H1 (cell line): ENCODE measurements around the gene THSD1. TPM values are rescaled to one million over a fixed set of nuclear protein-coding genes. Genes with fewer than 3 reads are reported as not detected.

ENCODE experiments used
- GABPA ChIP-seq: IDR thresholded peaks from 2 replicates; pipeline ENCODE4 v1.6.1; 2011; ENCODE audit warnings: mild to moderate bottlenecking, low read length, moderate library complexity, borderline replicate concordance; ENCODE audit not compliant: insufficient read depth
- KDM4A ChIP-seq: IDR thresholded peaks from one replicate; pipeline ENCODE4 v1.7.1; 2012; ENCODE audit warnings: low read depth, mild to moderate bottlenecking, moderate library complexity, low read length, inconsistent platforms; ENCODE audit not compliant: severe bottlenecking
- MAFK ChIP-seq: IDR thresholded peaks from 2 replicates; pipeline ENCODE4 v1.6.1; 2012; ENCODE audit warnings: low read depth, mild to moderate bottlenecking, improper control_type of control experiment, low read length
- PHF8 ChIP-seq: fragments of 200-600 bp; sonication (generic); conservative IDR thresholded peaks from 2 replicates; pipeline ENCODE4 v1.7.1; 2012; ENCODE audit warnings: low read depth, mild to moderate bottlenecking, inconsistent platforms, low read length, moderate library complexity
- RBBP5 ChIP-seq: IDR thresholded peaks from 2 replicates; pipeline ENCODE4 v1.7.1; 2012; ENCODE audit warnings: low read depth, mild to moderate bottlenecking, inconsistent platforms, low read length, moderate library complexity, borderline replicate concordance
- RNF2 ChIP-seq: fragments of 200-900, 300-1000 bp; sonication (generic); IDR thresholded peaks from 2 replicates; pipeline ENCODE4 v1.7.1; 2016; ENCODE audit warnings: borderline replicate concordance, low read depth, mild to moderate bottlenecking, antibody characterized with exemption, low read length; ENCODE audit not compliant: poor library complexity, severe bottlenecking; ENCODE audit errors: missing control alignments
- SP4 ChIP-seq: IDR thresholded peaks from 2 replicates; pipeline ENCODE4 v1.6.1; 2012; ENCODE audit warnings: low read length, inconsistent platforms
- SUZ12 ChIP-seq: fragments of 200-600 bp; sonication (generic); IDR thresholded peaks from 2 replicates; pipeline ENCODE4 v1.6.1; 2012; ENCODE audit warnings: mild to moderate bottlenecking, inconsistent platforms, low read length, moderate library complexity, mixed read lengths
- ZNF274 ChIP-seq: IDR thresholded peaks from 2 replicates; pipeline ENCODE4 v1.7.0; 2012; ENCODE audit warnings: low read length, borderline replicate concordance; ENCODE audit errors: extremely low read depth
- polyA plus RNA-seq, 7 experiments: library from polyadenylated mRNA; depleted of rRNA in 3 of 7; stranded (reverse) in 5 of 7; unstranded in 2 of 7; fragments of >200 nt in 5 of 7; fragments of 200-250 nt in 2 of 7; gene quantifications; 1 replicate in 5 of 7; 2 replicates in 1 of 7; 4 replicates in 1 of 7; pipeline versions ENCODE4 v1.2.1 to v1.2.3, GENCODE V29; 2011 to 2013; ENCODE audit warnings: missing spikeins in 2 of 7, mixed read lengths in 2 of 7
- total RNA-seq: library from RNA; stranded (reverse); fragmentation: NEBNext Ultra II Directional; extraction: Animal tissue kit (Norgen Biotek cat#: 25700); gene quantifications from 2 replicates; pipeline ENCODE4 v1.2.1, GENCODE V29; 2021
- TF ChIP-seq, protein P1 (sequence below): IDR thresholded peaks from 2 replicates; pipeline ENCODE4 v1.6.1; 2012; ENCODE audit warnings: inconsistent platforms
- TF ChIP-seq, protein P2 (sequence below): IDR thresholded peaks from 2 replicates; pipeline ENCODE4 v1.6.1; 2011; ENCODE audit warnings: low read length, improper control_type of control experiment

The THSD1 gene
- total and polyA plus RNA-seq, 2 of the 8 experiments (the other 6 are each of a cell fraction or from before 2014, with no cell fraction given) = 0.17 to 0.35 TPM

- TF ChIP-seq RNF2 (peak; percentile 25), ZNF274 (no peak), SP4 (no peak), KDM4A (peak; percentile 80), GABPA (peak; percentile 13; the same call in 1 of the 2 replicates), SUZ12 (peak; percentile 54; the same call in 1 of the 2 replicates), PHF8 (0 out of 2 replicates have a peak, but pooled peaks have one; percentile 15), MAFK (no peak), RBBP5 (no peak)
- TF ChIP-seq, protein P1, sequence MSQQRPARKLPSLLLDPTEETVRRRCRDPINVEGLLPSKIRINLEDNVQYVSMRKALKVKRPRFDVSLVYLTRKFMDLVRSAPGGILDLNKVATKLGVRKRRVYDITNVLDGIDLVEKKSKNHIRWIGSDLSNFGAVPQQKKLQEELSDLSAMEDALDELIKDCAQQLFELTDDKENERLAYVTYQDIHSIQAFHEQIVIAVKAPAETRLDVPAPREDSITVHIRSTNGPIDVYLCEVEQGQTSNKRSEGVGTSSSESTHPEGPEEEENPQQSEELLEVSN = 0 out of 2 replicates have a peak, but pooled peaks have one; percentile 52
- TF ChIP-seq, protein P2, sequence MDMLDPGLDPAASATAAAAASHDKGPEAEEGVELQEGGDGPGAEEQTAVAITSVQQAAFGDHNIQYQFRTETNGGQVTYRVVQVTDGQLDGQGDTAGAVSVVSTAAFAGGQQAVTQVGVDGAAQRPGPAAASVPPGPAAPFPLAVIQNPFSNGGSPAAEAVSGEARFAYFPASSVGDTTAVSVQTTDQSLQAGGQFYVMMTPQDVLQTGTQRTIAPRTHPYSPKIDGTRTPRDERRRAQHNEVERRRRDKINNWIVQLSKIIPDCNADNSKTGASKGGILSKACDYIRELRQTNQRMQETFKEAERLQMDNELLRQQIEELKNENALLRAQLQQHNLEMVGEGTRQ = no peak
Observed at GRCh38 chr13:52405767-52406494, at the start of gene THSD1 (continued).
